HG02610 (cell line): ENCODE data around the gene CDKAL1.

Experiments used
- ATAC-seq: cut with Tn5 transposase; IDR thresholded peaks from one replicate; pipeline ENCODE4 v1.9.1; 2021; ENCODE audit warnings: mild to moderate bottlenecking, moderate library complexity; ENCODE audit not compliant: unreplicated experiment

The CDKAL1 gene

DNA sequence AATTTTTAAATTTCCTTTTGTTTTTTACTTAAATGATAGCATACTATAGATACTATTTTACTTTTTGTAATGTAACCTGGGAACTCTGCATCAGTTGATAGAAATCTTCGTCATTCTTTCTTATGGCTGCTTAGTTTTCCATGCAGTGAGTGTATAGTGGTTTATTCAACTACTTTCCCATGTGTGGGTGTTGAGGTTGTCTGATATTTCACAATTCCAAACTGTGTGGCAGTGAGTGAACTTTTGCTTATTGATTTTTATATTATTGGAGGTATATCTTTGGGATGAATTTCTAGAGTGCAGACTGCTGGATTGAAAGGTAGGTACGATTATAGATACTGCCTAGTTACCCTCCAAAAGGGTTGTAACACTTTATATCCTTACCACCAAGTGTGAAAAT, 136.5 kb downstream of the CDKAL1 start:
- no peak for ATAC-seq

DNA sequence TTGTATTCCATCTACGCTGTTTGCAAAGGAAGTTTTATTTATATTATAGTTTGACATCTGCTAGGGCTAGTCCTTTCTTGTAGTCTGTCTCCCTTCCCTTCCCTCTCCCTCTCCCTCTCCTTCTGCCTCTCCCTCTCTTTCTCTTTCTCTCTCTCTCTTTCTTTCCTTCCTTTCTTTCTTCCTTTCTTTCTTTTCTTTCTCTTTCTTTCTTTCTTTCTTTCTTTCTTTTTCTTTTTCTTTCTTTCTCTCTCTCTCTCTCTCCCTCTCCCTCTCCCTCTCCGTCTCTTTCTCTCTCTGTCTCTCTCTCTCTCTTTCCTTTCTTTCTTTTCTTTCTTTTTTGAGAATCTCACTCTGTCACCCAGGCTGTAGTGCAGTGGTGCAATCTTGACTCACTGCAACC, 137.8 kb downstream of the CDKAL1 start:
- no peak for ATAC-seq

- ATAC-seq, result no peak
Measured at GRCh38 chr6:20673458-20673857, 139.2 kb downstream of the CDKAL1 start.

GRCh38 chr6:20674664-20675063, 140.4 kb downstream of the CDKAL1 start:
- no peak for ATAC-seq

DNA sequence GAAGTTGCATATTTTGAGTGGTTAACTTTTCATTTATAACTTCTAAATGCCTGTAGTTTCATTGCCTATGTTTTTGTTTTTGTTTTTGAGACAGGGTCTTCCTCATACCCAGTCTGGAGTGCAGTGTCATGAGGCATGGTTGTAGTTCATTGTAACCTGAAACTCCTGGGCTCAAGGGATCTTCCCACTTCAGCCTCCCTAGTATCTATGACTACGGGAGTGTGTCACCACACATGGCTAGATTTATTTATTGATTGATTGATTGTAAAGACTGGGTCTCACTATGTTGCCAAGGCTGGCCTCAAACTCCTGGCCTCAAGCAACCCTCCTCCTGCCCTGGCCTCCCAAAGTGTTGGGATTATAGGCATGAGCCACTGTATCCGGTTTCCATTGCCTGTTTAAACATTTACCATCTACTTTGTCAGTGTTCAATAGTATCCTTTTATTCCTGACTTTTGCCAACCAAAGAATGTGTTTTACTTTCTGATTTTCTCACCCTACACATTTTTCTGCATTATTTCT, 144.6 kb downstream of the CDKAL1 start:
- no peak for ATAC-seq

- peak; percentile 73 for ATAC-seq
Measured at GRCh38 chr6:20680697-20681165, 146.5 kb downstream of the CDKAL1 start.

DNA sequence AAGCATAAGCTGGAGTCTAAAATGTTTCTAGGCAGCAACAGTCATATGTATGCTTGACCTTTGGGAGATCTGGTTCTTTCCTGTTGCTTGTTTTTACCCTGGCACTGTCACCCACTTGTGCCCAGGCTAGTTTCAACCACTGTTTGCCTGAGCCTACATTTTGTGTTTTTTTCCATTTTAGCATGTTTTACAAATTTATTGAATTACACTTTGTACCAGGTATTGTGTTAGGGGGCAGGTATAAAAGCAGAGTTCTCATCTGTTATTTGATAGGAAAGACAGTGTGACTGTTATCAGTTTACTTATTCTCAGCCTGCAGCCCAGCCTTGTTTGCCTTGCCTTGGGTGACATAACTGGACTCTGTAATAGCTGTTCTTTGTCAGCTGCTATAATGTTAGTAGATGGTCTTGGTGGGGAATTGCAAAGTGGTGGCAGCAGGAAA, 147.0 kb downstream of the CDKAL1 start:
- ATAC-seq, result peak; percentile 35

GRCh38 chr6:20684474-20684873, 150.2 kb downstream of the CDKAL1 start:
- ATAC-seq, result no peak

DNA sequence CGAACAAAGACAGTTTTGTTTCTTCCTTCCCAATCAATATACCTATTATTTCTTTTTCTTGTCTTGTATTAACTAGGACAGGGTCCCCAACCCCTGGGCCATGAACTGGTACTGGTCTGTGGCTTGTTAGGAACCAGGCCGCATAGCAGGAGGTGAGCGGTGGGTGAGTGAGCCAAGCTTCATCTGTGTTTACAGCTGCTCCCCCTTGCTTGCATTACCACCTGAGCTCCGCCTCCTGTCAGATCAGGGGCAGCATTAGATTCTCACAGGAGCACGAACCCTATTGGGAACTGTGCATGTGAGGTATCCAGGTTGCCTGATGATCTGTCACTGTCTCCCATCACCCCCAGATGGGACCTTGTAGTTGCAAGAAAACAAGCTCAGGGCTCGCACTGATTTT, 151.9 kb downstream of the CDKAL1 start:
- ATAC-seq, result no peak

DNA sequence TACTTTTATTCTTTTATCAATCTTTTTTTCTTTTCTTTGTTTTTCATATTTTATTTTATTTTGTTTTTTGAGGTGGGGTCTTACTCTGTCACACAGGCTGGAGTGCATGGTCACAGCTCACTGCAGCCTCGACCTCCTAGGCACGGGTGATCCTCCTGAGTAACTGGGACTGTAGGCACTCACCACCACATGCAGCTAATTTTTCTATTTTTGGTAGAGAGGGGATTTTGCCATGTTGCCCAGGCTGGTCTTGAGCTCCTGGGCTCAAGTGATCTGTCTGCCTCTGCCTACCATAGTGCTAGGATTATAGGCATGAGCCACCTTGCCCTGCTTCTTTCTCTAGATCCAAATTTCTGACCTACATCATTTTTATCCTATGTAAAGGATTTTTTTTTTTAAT, 153.2 kb downstream of the CDKAL1 start:
- ATAC-seq, result peak; percentile 43

GRCh38 chr6:20688710-20689500, 154.6 kb downstream of the CDKAL1 start:
- ATAC-seq, result peak; percentile 86

DNA sequence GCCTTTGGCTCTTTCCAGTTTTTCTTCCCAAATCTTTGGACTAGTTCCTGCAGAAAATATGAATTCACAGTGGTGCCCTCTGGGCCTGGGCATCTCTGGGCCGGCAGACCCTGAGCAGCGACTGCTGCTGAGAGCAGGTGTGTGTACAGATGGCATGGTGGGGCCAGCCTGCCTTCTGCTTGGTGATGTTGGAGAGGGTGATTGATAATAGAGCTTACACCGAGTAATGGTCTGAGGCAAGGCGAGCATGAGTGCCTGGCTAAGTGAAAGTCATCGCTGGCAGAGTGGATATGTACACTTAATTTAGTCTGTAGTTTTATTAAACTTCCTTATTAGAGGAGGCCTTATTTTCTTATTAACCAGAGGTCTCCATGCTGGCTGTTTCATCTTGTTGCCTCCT, 156.9 kb downstream of the CDKAL1 start:
- no peak for ATAC-seq

- ATAC-seq, result no peak
Measured at GRCh38 chr6:20692023-20692422, 157.8 kb downstream of the CDKAL1 start.

GRCh38 chr6:20693466-20694063, 159.3 kb downstream of the CDKAL1 start:
- no peak for ATAC-seq

- no peak for ATAC-seq
Measured at GRCh38 chr6:20696676-20697075, 162.4 kb downstream of the CDKAL1 start.

- peak; percentile 38 for ATAC-seq
Measured at GRCh38 chr6:20698675-20699074, 164.4 kb downstream of the CDKAL1 start.

GRCh38 chr6:20699402-20699801, 165.1 kb downstream of the CDKAL1 start:
- no peak for ATAC-seq

DNA sequence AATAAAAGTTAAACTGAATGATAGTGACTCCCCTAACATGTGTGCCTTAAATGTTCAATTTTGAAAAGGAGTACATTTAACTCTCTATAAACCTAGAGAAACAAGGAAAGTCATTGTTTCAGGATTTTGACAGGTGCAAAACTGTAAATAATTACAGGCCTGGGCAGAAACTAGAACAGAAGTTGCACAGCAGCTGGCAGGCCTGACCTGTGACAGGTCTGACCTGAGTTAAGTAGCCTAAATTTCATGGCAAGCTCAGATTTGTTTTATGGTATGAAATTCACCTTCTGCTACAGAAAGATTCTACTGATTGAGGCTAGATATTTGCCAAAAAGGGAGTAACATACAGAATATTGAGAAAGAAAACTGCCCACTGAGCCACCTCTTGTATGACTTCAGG, 166.1 kb downstream of the CDKAL1 start:
- no peak for ATAC-seq

- no peak for ATAC-seq
Measured at GRCh38 chr6:20702366-20702765, 168.1 kb downstream of the CDKAL1 start.

GRCh38 chr6:20703049-20703448, 168.8 kb downstream of the CDKAL1 start:
- no peak for ATAC-seq

DNA sequence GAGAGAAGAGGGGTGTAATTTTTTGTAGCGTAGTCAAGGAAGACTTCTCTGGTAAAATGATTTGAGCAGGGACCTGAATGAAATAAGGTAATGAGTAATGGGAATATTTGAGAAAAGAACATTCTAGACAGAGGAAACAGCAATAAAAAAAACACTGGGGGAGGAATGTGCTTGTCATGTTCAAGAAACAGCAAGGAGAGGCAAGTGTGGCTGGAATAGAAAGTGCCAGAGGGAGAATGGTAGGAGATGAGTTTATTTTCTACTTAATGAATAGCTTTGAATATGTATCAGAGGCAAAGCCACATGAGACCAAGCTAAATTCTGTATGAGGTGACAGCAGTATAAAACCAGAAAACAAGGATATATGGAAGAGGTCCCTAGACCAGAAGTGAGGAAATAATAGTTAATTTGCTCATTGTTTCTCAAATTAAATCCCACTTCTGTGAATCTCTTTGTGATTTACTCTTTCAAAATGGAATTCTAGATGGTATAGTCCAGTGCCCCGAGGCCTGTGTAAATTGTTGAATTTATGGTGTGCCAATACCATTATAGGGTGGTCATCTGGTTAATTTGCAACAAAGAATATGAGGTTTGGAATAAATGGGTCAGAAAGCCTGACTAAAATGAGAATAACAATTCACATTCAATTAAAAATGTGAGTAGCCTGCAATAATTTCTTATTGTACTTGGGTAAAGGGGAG, 170.2 kb downstream of the CDKAL1 start:
- no peak for ATAC-seq

- ATAC-seq, result no peak
Measured at GRCh38 chr6:20705741-20706140, 171.5 kb downstream of the CDKAL1 start.
